OCI-LY7 (cell line): ENCODE measurements around the gene STAT6. TPM values are rescaled to one million over a fixed set of nuclear protein-coding genes. Genes with fewer than 3 reads are reported as not detected.
A peak's percentile ranks its signal among the peaks of the same experiment; 100 is the strongest.

Source experiments
- BruUV-seq: library from RNA; stranded (reverse); fragments of 400-500 nt; replicated peaks from 2 replicates; lab custom pipeline; 2021; lab: Mats Ljungman, UMichigan
- CTCF ChIA-PET: fragments of 300-600 bp; sonication (Branson Sonifier 250); formaldehyde crosslinking; loops from one replicate; lab custom pipeline; 2022; ENCODE audit warnings: antibody characterized with exemption; ENCODE audit not compliant: unreplicated experiment; lab: Charles Lee
- POLR2A ChIA-PET: fragments of 300-600 bp; sonication (Branson Sonifier 250); formaldehyde crosslinking; loops from one replicate; lab custom pipeline; 2022; ENCODE audit warnings: antibody characterized with exemption; lab: Charles Lee
- DNase-seq: peaks from one replicate; pipeline ENCODE4 v3.0.0-alpha.2; 2015; ENCODE audit warnings: low spot score
- H2AFZ ChIP-seq: fragments of 200-600 bp; sonication (generic), shearing (Covaris generic); 2 replicates; pipeline ENCODE4 v1.6.1; 2014; ENCODE audit warnings: mild to moderate bottlenecking, antibody characterized with exemption, low read length, moderate library complexity
- H3K27ac ChIP-seq: fragments of 200-600 bp; sonication (generic); 2 replicates; pipeline ENCODE4 v1.5.1; 2014; ENCODE audit warnings: mixed run types, low read depth, mild to moderate bottlenecking, moderate library complexity, low read length, inconsistent platforms; ENCODE audit not compliant: poor library complexity, severe bottlenecking
- H3K36me3 ChIP-seq: fragments of 200-600 bp; sonication (generic); 2 replicates; pipeline ENCODE4 v1.6.1; 2014; ENCODE audit warnings: mild to moderate bottlenecking, antibody characterized with exemption, low read length, moderate library complexity, mixed read lengths; ENCODE audit not compliant: insufficient read depth
- H3K4me1 ChIP-seq: fragments of 200-600 bp; sonication (generic); 2 replicates; pipeline ENCODE4 v1.5.1; 2014; ENCODE audit warnings: mild to moderate bottlenecking, low read length; ENCODE audit not compliant: insufficient read depth, poor library complexity, severe bottlenecking
- H3K4me2 ChIP-seq: fragments of 200-600 bp; sonication (generic); 2 replicates; pipeline ENCODE4 v1.6.1; 2014; ENCODE audit warnings: mild to moderate bottlenecking, low read length
- H3K4me3 ChIP-seq: fragments of 200-600 bp; sonication (generic); 2 replicates; pipeline ENCODE4 v1.5.1; 2014; ENCODE audit warnings: mild to moderate bottlenecking, low read depth, low read length; ENCODE audit not compliant: poor library complexity, severe bottlenecking
- H3K79me2 ChIP-seq: fragments of 200-600 bp; sonication (generic); 2 replicates; pipeline ENCODE4 v1.6.1; 2016; ENCODE audit warnings: low read depth, mild to moderate bottlenecking, low read length, moderate library complexity, mixed read lengths; ENCODE audit not compliant: insufficient read depth
- H3K9me2 ChIP-seq: fragments of 200-600 bp; sonication (generic); 2 replicates; pipeline ENCODE4 v1.6.1; 2016; ENCODE audit warnings: mild to moderate bottlenecking, low read length, mixed read lengths; ENCODE audit not compliant: insufficient read depth
- H3K9me3 ChIP-seq: fragments of 200-600 bp; sonication (generic); 2 replicates; pipeline ENCODE4 v1.6.1; 2014; ENCODE audit warnings: mild to moderate bottlenecking, mixed run types, low read length, mixed read lengths
- H4K20me1 ChIP-seq: fragments of 200-600 bp; sonication (generic); 2 replicates; pipeline ENCODE4 v1.6.1; 2014; ENCODE audit warnings: mild to moderate bottlenecking, antibody characterized with exemption, low read length, moderate library complexity, mixed read lengths; ENCODE audit not compliant: insufficient read depth
- EZH2phosphoT487 ChIP-seq: fragments of 200-600 bp; sonication (generic); IDR thresholded peaks from 2 replicates; pipeline ENCODE4 v1.6.1; 2018; ENCODE audit warnings: low read depth, borderline replicate concordance, mild to moderate bottlenecking, mixed run types, antibody characterized with exemption, low read length, moderate library complexity, mixed read lengths
- intact Hi-C: fragments of 100-400 bp; cut with micrococcal nuclease; formaldehyde crosslinking; loops from one replicate; pipeline ENCODE4 v1.10.0; 2022; ENCODE audit not compliant: unreplicated experiment
- total RNA-seq, 2 experiments: library from RNA; depleted of rRNA in 1 of 2; stranded (reverse); fragments of >200 nt in 1 of 2; shearing (Covaris generic) in 1 of 2; gene quantifications; 2 replicates each; pipeline ENCODE4 v1.2.3, GENCODE V29; 2014 to 2022
- TF ChIP-seq, protein P1 (sequence below): fragments of 200-600 bp; sonication (generic); conservative IDR thresholded peaks from 2 replicates; pipeline ENCODE4 v1.5.1; 2014; ENCODE audit warnings: mild to moderate bottlenecking, antibody characterized with exemption, low read length, moderate library complexity, mixed read lengths

The STAT6 gene
- total RNA-seq, 2 experiments from 2014 or later: 73.6 to 128 TPM

- no TSS peak for BruUV-seq
- Histone ChIP-seq H3K4me3 (no peak overlapping the region), H3K4me2 (no peak overlapping the region), H3K9me3 (no peaks in the 10 kb centered on the region), H3K79me2 (no peaks in the 10 kb centered on the region), H3K9me2 (no peaks in the 10 kb centered on the region), H3K36me3 (peaks cover 33% of the 10 kb centered on the region; the same call in 1 of the 2 replicates), H2AFZ (no peak overlapping the region), H3K4me1 (peaks cover 42% of the 10 kb centered on the region), H3K27ac (no peak overlapping the region), H4K20me1 (no peaks in the 10 kb centered on the region)
- POLR2A ChIA-PET: interaction anchor here (0.6 to 1.4 kb wide), 3 partner anchors 12 to 258 kb away, joined by 3 to 5 read pairs (median 3); partner anchors contain the start of gene NEMP1
- TF ChIP-seq, protein P1, sequence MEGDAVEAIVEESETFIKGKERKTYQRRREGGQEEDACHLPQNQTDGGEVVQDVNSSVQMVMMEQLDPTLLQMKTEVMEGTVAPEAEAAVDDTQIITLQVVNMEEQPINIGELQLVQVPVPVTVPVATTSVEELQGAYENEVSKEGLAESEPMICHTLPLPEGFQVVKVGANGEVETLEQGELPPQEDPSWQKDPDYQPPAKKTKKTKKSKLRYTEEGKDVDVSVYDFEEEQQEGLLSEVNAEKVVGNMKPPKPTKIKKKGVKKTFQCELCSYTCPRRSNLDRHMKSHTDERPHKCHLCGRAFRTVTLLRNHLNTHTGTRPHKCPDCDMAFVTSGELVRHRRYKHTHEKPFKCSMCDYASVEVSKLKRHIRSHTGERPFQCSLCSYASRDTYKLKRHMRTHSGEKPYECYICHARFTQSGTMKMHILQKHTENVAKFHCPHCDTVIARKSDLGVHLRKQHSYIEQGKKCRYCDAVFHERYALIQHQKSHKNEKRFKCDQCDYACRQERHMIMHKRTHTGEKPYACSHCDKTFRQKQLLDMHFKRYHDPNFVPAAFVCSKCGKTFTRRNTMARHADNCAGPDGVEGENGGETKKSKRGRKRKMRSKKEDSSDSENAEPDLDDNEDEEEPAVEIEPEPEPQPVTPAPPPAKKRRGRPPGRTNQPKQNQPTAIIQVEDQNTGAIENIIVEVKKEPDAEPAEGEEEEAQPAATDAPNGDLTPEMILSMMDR: no peak
- TF ChIP-seq EZH2phosphoT487: no peak
- CTCF ChIA-PET: interaction anchor here (0.5 to 0.6 kb wide), 2 partner anchors 14 to 21 kb away, joined by 3 read pairs; no protein-coding TSS in a partner anchor
- DNase-seq: no peak
- intact Hi-C loops: no loop called here
These were observed 20.1 kb downstream of the STAT6 start for GRCh38 chr12:57090924-57091637.

GRCh38 chr12:57090490-57090889, 20.7 kb downstream of the STAT6 start:
- POLR2A ChIA-PET: interaction anchor here (0.6 to 1.5 kb wide), 3 partner anchors 20 to 257 kb away, joined by 3 to 5 read pairs (median 3); partner anchors contain the start of gene STAT6
- H4K20me1 ChIP-seq: no peaks in the 10 kb centered on the region
- no peak for DNase-seq

More at GRCh38 chr12:57090490-57090889, 20.7 kb downstream of the STAT6 start:
- no peaks in the 10 kb centered on the region for H3K79me2 ChIP-seq
- no TSS peak for BruUV-seq
- H3K4me1 ChIP-seq: peaks cover 48% of the 10 kb centered on the region
- no peaks in the 10 kb centered on the region for H3K9me2 ChIP-seq
- peaks cover 27% of the 10 kb centered on the region; the same call in 1 of the 2 replicates for H3K36me3 ChIP-seq
- intact Hi-C loops: no loop called here
- no peak overlapping the region for H2AFZ ChIP-seq
- no peak overlapping the region for H3K27ac ChIP-seq
- H3K4me2 ChIP-seq: peak overlapping the region; percentile 22; the same call in 1 of the 2 replicates
- TF ChIP-seq EZH2phosphoT487: no peak
- TF ChIP-seq, protein P1: no peak
- no peaks in the 10 kb centered on the region for H3K9me3 ChIP-seq
- CTCF ChIA-PET: no interaction called here
- H3K4me3 ChIP-seq: no peak overlapping the region
